ENCODE data around the gene LTB4R2.

LTB4R2 gene

DNA sequence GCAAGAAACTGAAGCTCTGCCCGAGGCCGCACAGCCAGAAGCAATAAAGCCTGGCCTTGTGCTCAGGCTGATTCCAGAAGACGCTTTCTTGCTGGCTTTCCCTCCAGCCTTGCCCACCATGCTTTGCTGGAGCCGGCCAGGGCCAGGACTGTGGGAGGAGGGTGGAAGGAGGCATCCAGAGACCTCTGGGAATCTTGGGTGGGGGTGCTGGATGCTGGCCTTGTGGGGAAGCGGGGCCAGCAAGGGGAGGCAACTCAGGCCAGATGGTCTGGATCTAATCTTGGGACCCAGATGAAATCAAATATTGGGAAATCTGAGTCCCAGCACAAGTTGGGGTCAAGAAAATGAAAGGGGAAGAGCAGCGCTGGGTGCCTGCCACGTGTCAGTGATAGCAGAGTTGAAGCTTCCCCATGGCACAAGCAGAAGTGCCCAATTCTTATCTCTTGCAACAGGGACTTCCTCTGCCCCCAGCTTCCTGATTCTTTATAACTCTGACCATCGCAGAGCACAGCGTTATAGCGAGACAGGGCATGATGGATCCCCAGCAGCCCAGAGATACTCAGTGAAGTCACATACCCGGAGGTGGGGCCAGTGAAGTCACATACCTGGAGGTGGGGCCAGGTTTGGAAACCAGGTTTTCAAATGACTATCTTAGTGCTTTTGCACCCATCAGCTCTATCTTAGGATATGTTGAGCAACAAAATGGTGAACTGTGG, 32.2 kb upstream of the LTB4R2 start:
- no peak for DNase-seq (ENCODE audit: low spot score)

DNA sequence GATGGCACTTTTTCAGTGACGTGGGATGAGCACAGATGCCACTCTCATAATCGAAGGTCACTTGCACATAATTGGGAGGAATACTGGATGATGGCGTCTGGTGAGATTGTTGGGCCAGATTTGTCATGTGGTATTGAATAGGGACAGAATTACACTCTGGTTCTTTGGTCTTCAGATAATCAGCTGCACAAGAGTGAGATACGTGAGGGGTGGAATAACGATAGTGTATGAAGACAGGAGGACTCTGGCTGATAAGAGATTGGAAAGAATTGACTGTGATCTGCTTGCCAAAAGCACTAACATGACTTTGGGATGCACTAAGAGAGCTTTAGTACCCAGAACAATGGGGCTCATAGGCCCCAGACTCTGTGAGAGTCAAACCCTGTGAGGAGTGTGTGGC, 31.5 kb upstream of the LTB4R2 start:
- no peak for DNase-seq (ENCODE audit: low spot score)

DNA sequence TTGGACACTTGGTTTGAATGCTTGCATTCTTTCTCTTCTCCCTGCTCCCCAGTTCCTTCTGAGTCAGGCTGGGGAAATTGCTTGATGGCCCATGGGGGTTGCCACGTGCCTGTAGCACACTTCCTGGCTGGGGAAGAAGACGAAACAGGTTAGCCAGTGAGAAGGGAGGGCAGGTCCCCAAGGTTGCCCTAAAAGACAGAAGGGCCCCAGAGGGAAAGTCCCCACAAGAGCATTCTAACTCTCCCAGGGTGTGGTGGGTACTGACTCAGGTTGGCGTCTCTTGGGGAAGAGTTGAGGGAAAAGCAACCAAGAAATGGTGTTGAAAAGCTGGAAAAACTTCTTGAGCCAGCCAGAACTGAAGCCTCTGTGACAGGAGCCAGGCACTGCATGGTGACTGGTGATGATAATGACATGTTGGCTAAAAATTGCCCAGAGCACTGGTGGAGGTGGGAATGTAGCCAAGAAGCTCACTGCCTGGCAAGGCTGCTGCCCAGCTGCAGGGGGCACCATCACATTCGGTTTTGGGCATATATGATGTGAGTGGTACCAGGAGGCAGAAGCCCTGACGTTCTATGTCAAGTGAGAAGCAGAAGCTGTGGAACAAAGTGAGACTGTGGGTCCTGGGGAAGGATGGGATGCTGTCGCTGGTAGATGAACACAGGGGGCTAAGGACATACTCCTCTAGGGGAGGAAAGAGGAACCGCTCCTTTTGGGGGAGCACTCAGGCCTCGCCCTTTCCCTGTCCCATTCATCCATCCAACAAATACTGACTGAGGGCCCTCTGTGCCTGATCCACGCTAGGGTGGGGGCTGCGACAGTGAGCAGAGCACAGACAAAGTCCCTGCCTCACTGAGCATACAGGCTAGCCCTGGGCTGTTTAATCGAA, 30.4 kb upstream of the LTB4R2 start:
- peak; percentile 27 for DNase-seq (ENCODE audit: low spot score)

DNA sequence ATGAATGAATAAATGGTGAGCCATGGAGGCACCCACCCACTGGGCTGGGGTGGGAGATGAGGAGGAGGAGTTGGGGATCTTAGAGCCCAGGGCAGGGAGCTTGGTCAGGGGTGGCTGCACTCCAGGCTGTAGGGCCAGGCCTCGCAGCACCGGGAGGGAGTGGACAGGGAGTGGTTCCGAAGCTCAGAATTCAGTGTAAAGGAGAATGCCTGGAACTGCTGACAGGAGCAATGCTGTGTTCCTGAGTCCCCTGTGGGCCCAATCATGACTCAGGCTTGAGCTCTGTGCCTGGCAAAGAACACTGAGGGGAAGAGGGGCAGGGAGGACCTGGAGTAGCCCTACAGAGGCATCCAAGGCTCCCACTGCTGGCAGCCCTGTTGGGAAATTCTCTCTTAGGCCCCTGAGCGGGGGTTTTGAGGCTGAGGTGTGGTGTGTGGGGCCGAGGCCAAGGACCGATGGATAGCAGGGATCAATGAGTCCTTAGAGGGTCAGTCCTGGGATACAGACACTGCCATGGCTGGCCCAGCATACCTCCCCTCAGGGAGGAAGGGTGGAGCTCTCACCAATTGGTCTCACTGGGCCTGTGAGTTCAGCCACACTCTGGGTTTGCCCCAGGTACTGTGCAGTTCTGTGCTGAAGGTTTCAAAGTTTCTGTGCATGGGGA, 29.0 kb upstream of the LTB4R2 start:
- peak; percentile 57 for DNase-seq (ENCODE audit: low spot score)

DNA sequence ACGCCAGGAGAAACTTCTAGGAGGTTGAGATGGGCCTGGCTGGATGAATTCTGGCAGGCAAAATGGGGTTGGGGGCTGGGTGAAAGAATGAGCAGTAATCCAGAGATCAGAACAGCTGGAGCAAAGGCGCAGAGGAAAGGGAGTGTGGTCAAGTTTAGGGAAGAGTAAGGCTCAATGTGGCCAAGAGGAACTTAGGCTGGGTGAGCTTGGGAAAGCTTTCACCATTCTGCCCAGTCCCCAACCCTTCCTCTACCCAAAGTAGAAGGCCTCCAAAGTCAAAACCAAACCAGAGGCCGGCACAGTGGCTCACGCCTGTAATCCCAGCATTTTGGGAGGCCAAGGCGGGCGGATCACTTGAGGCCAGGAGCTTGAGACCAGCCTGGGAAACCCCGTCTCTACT, 28.3 kb upstream of the LTB4R2 start:
- DNase-seq (ENCODE audit: low spot score) = no peak

DNA sequence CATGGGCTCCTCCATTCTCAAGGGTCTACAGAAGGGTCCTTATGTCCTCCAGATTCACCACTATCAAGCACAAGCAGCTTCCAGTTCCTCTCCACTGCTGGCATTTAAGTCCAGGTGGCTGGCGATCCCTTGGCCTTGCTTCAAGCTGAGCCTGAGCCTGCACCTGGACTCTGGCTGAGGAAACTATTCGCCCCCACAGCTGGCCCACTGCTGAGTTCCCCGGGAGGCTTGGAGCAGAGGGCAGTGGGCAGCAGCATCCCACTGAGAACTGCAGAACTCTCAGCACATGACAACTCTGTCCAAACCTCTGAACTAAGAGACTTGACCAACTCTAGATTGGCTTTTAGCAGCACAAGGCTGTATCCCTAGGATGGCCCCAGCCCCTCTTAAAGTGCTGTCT, 27.2 kb upstream of the LTB4R2 start:
- DNase-seq (ENCODE audit: low spot score) = no peak

DNA sequence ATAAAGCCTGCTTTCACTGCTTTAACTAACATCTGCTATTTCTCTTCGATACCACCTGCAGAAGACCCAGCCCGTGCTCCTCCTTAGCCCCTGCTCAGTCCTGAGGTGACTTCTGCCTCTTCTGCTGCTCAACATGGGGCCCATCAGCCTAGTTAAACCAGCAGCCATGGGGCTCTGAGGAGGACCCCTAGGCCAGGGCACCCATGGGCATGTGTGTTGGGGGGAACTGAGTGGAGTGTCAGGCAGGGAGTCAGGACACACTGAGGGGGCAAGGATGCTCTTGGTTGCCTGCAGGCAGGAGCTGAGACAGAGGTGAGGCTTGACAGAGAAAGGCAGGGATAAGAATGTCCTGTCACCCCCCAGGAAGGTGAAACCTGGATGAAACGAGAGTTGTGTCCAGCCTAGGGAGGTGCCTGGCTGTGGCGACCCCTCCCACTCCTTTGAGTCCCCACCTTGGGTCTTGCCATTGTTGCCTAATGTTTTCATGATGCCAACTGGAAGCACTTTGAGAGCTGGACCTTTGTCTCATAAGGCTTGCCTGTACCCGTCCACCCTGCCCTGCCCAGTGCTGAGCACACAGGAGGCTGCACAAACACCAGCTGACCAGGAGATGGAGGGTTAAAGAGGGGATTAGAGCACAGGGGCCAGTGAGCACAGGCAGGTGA, 26.0 kb upstream of the LTB4R2 start:
- DNase-seq (ENCODE audit: low spot score) = no peak

DNA sequence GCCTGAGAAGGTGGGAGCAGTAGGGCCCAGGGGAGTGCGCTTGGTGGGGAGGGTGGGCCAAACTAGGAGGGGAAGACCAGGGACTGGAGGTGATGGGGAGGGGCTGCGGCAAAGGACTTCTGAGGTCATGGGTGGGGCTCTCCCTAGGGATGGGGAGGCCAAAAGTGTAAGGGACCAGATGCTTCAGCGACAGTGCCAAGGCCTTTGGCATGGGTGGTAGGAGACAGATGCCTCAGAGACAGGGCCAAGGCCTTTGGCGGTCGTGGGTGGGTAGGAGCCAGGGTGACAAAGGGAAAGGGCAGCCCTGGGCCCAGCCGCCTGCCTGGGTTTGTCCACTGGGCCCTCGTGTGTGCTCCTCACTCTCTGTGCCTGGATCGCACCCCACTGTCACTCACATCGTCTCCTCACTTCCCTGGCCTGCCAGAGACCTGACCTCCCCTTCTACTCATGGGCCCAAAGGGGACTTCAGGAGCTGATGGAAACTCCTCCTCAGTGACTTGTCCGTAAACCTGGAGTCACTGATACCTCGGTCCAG, 25.4 kb upstream of the LTB4R2 start:
- no peak for DNase-seq (ENCODE audit: low spot score)

DNA sequence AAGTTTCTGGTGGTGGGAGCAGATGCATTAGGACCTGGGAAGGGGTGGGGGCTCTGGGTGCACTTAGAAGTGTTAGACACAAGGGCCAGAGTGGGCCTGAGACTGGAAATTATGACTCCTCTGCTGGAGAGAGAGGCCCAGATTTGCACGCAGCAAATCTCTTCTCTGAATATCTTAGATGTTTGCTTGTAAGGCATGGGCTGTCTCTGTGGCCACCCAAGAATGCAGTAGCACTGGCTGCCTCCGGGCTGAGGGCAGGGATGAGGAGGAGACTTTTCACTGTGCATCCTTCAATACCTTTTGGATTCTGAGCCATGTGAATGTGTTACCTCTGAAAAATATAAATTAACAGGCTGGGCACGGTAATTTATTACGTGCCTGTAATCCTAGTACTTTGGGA, 24.6 kb upstream of the LTB4R2 start:
- peak; percentile 63 for DNase-seq (ENCODE audit: low spot score)

DNA sequence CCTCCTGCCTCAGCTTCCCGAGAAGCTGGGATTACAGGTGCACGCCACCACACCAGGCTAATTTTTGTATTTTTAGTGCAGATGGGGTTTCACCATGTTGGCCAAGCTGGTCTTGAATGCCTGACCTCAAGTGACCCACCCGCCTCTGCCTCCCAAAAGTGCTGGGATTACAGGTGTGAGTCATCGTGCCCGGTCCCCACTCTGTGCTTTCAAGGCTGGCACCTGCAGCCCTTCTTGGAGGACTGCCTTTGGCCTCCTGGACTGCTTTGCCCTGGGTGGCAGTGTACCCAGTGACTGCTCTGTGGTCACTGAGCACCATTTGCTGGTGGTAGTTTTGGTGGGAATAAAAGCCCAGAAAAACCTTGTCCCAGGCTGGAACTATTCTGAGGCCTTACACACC, 22.9 kb upstream of the LTB4R2 start:
- DNase-seq (ENCODE audit: low spot score) = no peak

DNA sequence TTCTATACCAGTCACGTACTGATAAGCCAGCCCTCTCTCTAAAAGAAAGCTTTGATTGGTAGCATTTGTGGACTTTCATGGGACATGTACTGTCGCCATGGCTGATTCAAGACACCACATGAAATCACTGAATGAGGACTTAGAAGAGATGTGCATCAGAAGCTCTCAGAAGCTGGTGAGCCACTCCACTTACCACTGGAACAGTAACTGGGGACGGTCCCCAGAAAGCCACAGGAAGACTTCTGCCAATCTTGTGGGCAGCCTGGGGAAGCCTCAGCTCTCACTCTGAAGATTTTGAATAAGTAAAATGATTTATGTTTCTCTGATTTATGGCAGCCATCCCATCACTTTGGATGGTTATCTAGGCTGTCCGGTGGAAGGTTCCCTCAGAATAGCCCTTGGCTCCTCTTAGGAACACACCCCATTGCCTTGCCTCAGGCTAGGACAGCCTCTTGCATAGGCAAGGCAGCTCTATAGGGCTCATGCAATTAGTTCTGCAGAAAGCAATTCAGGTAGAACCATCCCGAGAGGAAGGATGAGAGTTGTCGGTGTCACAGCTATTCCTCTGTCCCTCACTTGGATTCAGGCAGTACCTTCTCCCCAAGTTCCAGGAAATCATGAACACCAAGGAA, 20.2 kb upstream of the LTB4R2 start:
- no peak for DNase-seq (ENCODE audit: low spot score)

DNA sequence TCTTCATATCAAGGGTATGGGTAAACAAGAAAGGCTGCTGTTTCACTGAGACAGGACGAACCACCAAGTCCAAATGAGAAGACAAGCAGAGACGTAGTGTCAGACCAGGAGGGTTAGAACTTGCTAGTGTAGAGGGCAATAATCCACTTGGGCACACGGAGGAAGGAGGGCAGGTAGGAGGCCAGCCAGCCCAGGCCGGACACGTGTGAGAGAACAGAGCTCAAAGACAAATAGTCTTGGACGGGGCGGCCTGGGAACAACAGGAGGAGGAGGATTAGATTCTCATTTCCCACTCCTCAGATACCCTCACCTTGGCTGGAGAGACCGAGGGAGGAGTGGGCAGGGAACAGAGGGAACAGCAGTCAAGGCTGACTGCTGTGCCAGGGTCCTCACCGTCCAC, 19.2 kb upstream of the LTB4R2 start:
- no peak for DNase-seq (ENCODE audit: low spot score)

DNA sequence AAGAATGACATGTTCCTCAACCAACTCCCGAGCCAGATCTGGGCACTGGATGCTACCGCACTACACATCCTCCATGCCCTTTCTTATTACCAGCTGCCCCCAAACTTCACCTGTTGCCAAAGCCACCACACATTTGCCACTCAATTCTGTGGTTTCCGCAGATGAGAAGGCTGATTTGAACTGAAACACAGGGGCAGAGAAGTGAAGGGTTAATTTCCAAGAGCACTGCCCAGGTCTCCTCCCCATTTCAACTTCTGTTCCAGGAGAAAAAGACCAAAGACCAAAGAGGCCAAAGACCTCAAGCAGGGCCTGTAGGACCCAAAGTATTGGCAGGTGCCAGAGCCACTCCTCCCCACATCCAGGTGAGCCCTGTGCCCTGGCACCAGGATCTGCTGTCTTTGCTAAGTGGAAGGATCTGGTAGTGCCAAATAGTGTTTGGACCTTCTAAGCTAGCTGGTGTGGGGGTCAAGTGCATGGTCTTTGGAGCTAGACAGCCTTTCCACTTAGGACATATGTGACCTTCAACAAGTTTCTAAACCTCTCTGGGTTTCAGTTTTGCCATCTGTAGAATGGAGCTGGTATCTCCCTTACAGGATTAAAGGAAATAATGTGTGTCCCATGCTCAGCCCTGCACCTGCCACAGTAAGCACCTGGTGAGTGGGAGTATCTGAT, 18.4 kb upstream of the LTB4R2 start:
- no peak for DNase-seq (ENCODE audit: low spot score)

DNA sequence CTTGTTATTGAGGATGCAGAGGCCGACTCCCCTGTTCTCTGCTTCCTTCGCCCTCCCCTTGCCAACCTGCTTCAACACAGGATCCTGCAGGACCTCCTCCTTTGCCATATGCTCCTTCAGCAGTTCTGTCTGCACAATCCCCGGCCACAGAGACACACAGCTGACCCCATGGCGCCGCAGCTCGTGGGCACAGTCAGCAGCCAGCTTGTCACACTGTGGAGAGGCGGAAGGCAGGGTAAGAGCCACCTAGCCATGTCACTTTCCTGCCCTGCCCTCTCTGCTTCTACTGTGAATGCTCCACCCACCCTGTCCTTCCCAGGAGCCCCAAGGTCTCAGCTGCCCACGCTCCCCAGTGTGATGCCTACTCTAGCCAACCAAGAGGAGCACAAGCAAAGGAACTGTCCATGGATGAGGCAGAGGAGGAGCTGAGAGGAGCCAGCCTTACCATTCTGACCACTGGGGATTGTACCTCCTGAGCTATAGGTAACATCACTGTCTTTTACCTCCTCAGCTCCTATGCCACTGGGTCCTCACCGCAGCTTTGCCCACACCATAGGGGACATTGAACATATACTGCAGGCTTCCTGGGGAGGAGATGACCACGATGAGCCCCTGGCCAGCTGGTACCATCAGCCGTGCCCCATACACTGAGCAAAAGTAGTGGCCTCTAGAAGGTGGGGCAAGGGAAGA, 17.7 kb upstream of the LTB4R2 start:
- DNase-seq (ENCODE audit: low spot score) = no peak

DNA sequence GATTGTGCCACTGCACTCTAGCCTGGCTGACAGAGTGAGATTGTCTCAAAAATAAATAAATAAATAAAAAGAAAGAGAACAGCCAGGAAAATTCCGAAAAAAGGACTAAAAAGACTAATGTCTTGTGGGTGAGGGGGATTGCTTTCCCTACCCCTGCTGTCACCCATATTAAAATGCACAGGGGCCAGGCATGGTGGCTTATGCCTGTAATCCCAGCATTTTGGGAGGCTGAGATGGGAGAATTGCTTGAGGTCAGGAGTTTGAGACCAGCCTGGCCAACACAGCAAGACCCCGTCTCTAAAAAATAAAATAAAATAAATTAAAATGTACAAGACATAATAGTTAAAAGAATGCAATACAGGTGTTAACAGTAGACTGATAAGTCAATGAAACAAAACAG, 16.4 kb upstream of the LTB4R2 start:
- no peak for DNase-seq (ENCODE audit: low spot score)

DNA sequence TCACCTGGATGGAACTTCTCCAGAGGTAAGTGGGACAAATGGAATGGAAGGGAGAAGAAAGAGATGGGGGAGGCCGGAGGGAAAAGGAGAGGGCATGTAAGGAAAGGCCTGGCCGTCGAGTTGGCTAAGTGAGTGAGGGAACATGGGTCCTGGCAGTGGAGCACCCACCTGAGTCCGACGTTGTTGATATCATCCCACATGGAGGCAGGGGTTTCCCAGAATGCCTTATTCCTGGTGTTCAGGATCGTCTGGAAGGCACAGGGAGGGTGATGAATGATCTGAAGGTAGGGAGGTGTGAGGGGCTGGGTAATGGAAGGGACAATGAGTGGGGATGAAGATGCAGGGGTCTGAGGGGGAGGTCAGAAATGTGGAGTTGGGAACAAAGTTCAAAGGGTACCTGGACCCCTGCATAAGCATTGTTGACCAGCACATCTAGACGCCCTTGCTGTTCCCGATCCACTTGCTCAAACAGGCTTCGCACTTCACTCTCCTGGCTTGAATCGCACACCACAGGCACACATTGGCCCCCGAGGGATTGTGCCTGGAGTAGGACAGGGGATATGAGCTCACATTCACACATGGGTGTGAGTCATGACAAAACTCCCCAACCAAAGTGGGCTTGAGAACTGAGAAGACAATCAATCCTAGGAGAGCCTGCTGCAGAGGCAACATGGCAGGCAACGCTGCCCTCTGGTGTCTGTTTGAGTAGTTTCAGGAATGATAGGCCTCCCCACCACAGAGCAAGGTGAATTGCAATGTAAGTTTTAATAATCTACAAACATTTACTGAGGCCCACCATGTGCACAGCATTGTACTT, 13.4 kb upstream of the LTB4R2 start:
- DNase-seq (ENCODE audit: low spot score) = peak; percentile 90

DNA sequence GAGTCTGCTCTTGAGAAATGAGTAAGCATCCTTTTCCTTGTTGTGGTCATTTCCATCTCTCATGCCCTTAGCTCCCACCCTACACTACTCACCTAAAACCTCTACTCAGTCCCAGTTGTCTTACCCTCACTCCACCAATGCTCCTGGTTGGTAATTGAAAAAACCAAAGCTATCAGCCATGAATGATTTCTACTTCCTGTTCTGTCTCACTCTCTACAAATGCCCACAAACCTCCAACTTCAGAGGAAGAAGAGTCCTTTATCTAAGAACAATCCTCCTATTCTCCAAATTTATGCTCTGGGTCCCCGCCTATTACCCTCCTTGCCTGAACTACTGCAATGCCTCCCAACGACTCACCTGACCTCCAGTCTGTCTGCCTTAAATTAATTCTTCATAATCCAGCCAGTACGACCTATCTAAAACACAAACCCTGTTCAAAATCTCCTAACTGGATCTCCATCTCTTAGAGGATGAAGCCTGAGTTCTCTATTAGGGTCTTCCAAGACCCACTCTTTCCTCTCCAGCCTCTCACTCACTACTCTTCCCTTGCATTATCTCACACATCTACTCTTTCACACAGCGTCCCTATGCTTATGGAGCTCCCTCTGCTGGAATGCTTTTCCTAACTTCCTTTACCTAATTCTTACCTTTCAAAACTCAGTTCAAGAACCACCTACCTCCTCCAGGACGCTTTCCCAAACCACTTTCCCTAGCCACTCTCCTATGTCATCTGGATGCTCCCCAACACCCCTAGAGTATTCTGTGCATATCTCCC, 12.6 kb upstream of the LTB4R2 start:
- no peak for DNase-seq (ENCODE audit: low spot score)

DNA sequence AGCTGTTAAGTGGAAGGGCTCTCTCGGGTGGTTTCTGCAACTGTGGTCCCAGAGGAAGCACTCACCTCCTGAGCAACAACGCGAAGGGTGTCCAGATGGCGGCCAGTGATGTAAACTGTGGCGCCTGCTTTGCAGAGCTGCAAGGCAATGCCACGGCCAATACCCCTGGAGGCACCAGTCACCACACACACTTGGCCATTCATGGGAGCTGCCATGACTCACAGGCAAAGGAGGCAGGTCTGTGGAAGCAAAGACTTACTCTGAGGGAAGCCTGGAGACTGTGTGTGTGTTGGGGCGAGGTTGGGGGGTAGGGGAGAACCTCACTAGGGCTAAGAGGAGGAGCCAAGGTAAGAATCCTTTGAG, 11.1 kb upstream of the LTB4R2 start:
- DNase-seq (ENCODE audit: low spot score) = peak; percentile 79
